ENCODE results near the gene MARCHF3.
"Not testable (repeated sequence)": the region's sequence is repeated elsewhere in the genome, so short reads cannot be mapped to it uniquely, and the experiment has no call there.

The MARCHF3 gene

GRCh38 chr5:126848253-126848652 is 182.1 kb downstream of the MARCHF3 start:
- Histone ChIP-seq H3K79me1 (ENCODE audit: low read length) (peaks cover 6% of the 10 kb centered on the region), H3K4ac (ENCODE audit: low read depth, low read length) (no peak overlapping the region), H3K56ac (ENCODE audit: low read length) (no peak overlapping the region), H3K23ac (ENCODE audit: low read length) (no peak overlapping the region), H2AK5ac (ENCODE audit: low read length) (no peak overlapping the region), H3K27ac (ENCODE audit: low read depth, low read length) (no peak overlapping the region), H3K18ac (ENCODE audit: low read length) (no peak overlapping the region), H3K4me1 (ENCODE audit: control insufficient read depth, low read depth, low read length) (peaks cover 15% of the 10 kb centered on the region), H3K9ac (ENCODE audit: low read length) (no peak overlapping the region), H3K4me2 (ENCODE audit: low read length) (no peak overlapping the region), H4K8ac (ENCODE audit: low read depth, low read length) (no peak overlapping the region), H4K5ac (ENCODE audit: low read length) (no peak overlapping the region), H3K4me3 (ENCODE audit: low read length) (no peak overlapping the region), H3K27me3 (ENCODE audit: insufficient read depth, low read length, poor library complexity) (no peaks in the 10 kb centered on the region), H3K36me3 (ENCODE audit: control insufficient read depth, insufficient read depth, low read length) (no peaks in the 10 kb centered on the region), H3K79me2 (ENCODE audit: control insufficient read depth, insufficient read depth, low read length) (peaks cover 3% of the 10 kb centered on the region), H2BK5ac (ENCODE audit: low read length) (no peak overlapping the region), H2BK15ac (replicated peaks; ENCODE audit: low read depth) (no peak overlapping the region), H2BK120ac (ENCODE audit: low read depth, low read length) (no peak overlapping the region)
- no peak for DNase-seq
- no CpG with 5 or more reads among the region's 8 CpGs for WGBS (ENCODE audit: extremely low coverage, insufficient coverage, low lambda C conversion rate)

- no peak for DNase-seq
- no peaks in the 10 kb centered on the region for H3K27me3 ChIP-seq (ENCODE audit: insufficient read depth, low read length, poor library complexity)
- peaks cover 6% of the 10 kb centered on the region for H3K79me1 ChIP-seq (ENCODE audit: low read length)
- H2BK15ac ChIP-seq (replicated peaks; ENCODE audit: low read depth) = no peak overlapping the region
- peak overlapping the region; percentile 68 for H3K56ac ChIP-seq (ENCODE audit: low read length)
- H3K4me3 ChIP-seq (ENCODE audit: low read length) = no peak overlapping the region
- no peak overlapping the region for H3K4ac ChIP-seq (ENCODE audit: low read depth, low read length)
- H3K27ac ChIP-seq (ENCODE audit: low read depth, low read length) = no peak overlapping the region
- H3K36me3 ChIP-seq (ENCODE audit: control insufficient read depth, insufficient read depth, low read length) = no peaks in the 10 kb centered on the region
- no peak overlapping the region for H3K4me2 ChIP-seq (ENCODE audit: low read length)
- H4K5ac ChIP-seq (ENCODE audit: low read length) = no peak overlapping the region
- no peak overlapping the region for H2BK120ac ChIP-seq (ENCODE audit: low read depth, low read length)
- no peak overlapping the region for H2BK5ac ChIP-seq (ENCODE audit: low read length)
- H3K23ac ChIP-seq (ENCODE audit: low read length) = peak overlapping the region; percentile 19
- peaks cover 3% of the 10 kb centered on the region for H3K79me2 ChIP-seq (ENCODE audit: control insufficient read depth, insufficient read depth, low read length)
- H3K4me1 ChIP-seq (ENCODE audit: control insufficient read depth, low read depth, low read length) = peaks cover 15% of the 10 kb centered on the region
- no CpG with 5 or more reads among the region's 3 CpGs for WGBS (ENCODE audit: extremely low coverage, insufficient coverage, low lambda C conversion rate)
- no peak overlapping the region for H3K9ac ChIP-seq (ENCODE audit: low read length)
- no peak overlapping the region for H4K8ac ChIP-seq (ENCODE audit: low read depth, low read length)
- H3K18ac ChIP-seq (ENCODE audit: low read length) = no peak overlapping the region
- H2AK5ac ChIP-seq (ENCODE audit: low read length) = no peak overlapping the region
These were observed 182.5 kb downstream of the MARCHF3 start for GRCh38 chr5:126847826-126848251.

- H3K4me2 ChIP-seq (ENCODE audit: low read length) = no peak overlapping the region
- H2AK5ac ChIP-seq (ENCODE audit: low read length) = no peak overlapping the region
- no peak overlapping the region for H3K9ac ChIP-seq (ENCODE audit: low read length)
- no peak overlapping the region for H3K27ac ChIP-seq (ENCODE audit: low read depth, low read length)
- H3K79me1 ChIP-seq (ENCODE audit: low read length) = peaks cover 6% of the 10 kb centered on the region
- WGBS (ENCODE audit: extremely low coverage, insufficient coverage, low lambda C conversion rate) = no CpG with 5 or more reads among the region's 4 CpGs
- H3K27me3 ChIP-seq (ENCODE audit: insufficient read depth, low read length, poor library complexity) = no peaks in the 10 kb centered on the region
- peaks cover 15% of the 10 kb centered on the region for H3K4me1 ChIP-seq (ENCODE audit: control insufficient read depth, low read depth, low read length)
- H2BK5ac ChIP-seq (ENCODE audit: low read length) = no peak overlapping the region
- H3K4ac ChIP-seq (ENCODE audit: low read depth, low read length) = no peak overlapping the region
- peak overlapping the region; percentile 19 for H3K23ac ChIP-seq (ENCODE audit: low read length)
- peaks cover 3% of the 10 kb centered on the region for H3K79me2 ChIP-seq (ENCODE audit: control insufficient read depth, insufficient read depth, low read length)
- no peak overlapping the region for H4K8ac ChIP-seq (ENCODE audit: low read depth, low read length)
- H3K36me3 ChIP-seq (ENCODE audit: control insufficient read depth, insufficient read depth, low read length) = no peaks in the 10 kb centered on the region
- H3K18ac ChIP-seq (ENCODE audit: low read length) = no peak overlapping the region
- DNase-seq = no peak
- no peak overlapping the region for H2BK15ac ChIP-seq (replicated peaks; ENCODE audit: low read depth)
- H4K5ac ChIP-seq (ENCODE audit: low read length) = no peak overlapping the region
- peak overlapping the region; percentile 68 for H3K56ac ChIP-seq (ENCODE audit: low read length)
- H3K4me3 ChIP-seq (ENCODE audit: low read length) = no peak overlapping the region
- H2BK120ac ChIP-seq (ENCODE audit: low read depth, low read length) = no peak overlapping the region
These were observed 182.9 kb downstream of the MARCHF3 start for GRCh38 chr5:126847456-126847820.

- Histone ChIP-seq H3K18ac (ENCODE audit: low read length) (no peak overlapping the region), H3K4me2 (ENCODE audit: low read length) (no peak overlapping the region), H3K4me1 (ENCODE audit: control insufficient read depth, low read depth, low read length) (peaks cover 15% of the 10 kb centered on the region), H3K4me3 (ENCODE audit: low read length) (no peak overlapping the region), H3K79me1 (ENCODE audit: low read length) (peaks cover 6% of the 10 kb centered on the region), H2AK5ac (ENCODE audit: low read length) (no peak overlapping the region), H3K27me3 (ENCODE audit: insufficient read depth, low read length, poor library complexity) (no peaks in the 10 kb centered on the region), H4K5ac (ENCODE audit: low read length) (no peak overlapping the region), H3K56ac (ENCODE audit: low read length) (no peak overlapping the region), H3K79me2 (ENCODE audit: control insufficient read depth, insufficient read depth, low read length) (peaks cover 3% of the 10 kb centered on the region), H2BK15ac (replicated peaks; ENCODE audit: low read depth) (no peak overlapping the region), H3K4ac (ENCODE audit: low read depth, low read length) (no peak overlapping the region), H2BK120ac (ENCODE audit: low read depth, low read length) (no peak overlapping the region), H3K36me3 (ENCODE audit: control insufficient read depth, insufficient read depth, low read length) (no peaks in the 10 kb centered on the region), H2BK5ac (ENCODE audit: low read length) (no peak overlapping the region), H3K23ac (ENCODE audit: low read length) (no peak overlapping the region), H4K8ac (ENCODE audit: low read depth, low read length) (no peak overlapping the region), H3K9ac (ENCODE audit: low read length) (peak overlapping the region; percentile 5), H3K27ac (ENCODE audit: low read depth, low read length) (no peak overlapping the region)
- peak; percentile 61 for DNase-seq
- WGBS (ENCODE audit: extremely low coverage, insufficient coverage, low lambda C conversion rate) = no CpG with 5 or more reads among the region's 5 CpGs
These were observed 183.5 kb downstream of the MARCHF3 start for GRCh38 chr5:126846744-126847455.

- Histone ChIP-seq H3K4me2 (ENCODE audit: low read length) (no peak overlapping the region), H3K18ac (ENCODE audit: low read length) (no peak overlapping the region), H3K56ac (ENCODE audit: low read length) (no peak overlapping the region), H2BK5ac (ENCODE audit: low read length) (no peak overlapping the region), H3K36me3 (ENCODE audit: control insufficient read depth, insufficient read depth, low read length) (no peaks in the 10 kb centered on the region), H3K4me3 (ENCODE audit: low read length) (no peak overlapping the region), H4K8ac (ENCODE audit: low read depth, low read length) (no peak overlapping the region), H3K9ac (ENCODE audit: low read length) (peak overlapping the region; percentile 5), H3K79me2 (ENCODE audit: control insufficient read depth, insufficient read depth, low read length) (peaks cover 3% of the 10 kb centered on the region), H2BK120ac (ENCODE audit: low read depth, low read length) (no peak overlapping the region), H3K79me1 (ENCODE audit: low read length) (peaks cover 6% of the 10 kb centered on the region), H4K5ac (ENCODE audit: low read length) (no peak overlapping the region), H3K23ac (ENCODE audit: low read length) (no peak overlapping the region), H2BK15ac (replicated peaks; ENCODE audit: low read depth) (no peak overlapping the region), H3K27me3 (ENCODE audit: insufficient read depth, low read length, poor library complexity) (no peaks in the 10 kb centered on the region), H3K4me1 (ENCODE audit: control insufficient read depth, low read depth, low read length) (peaks cover 15% of the 10 kb centered on the region), H2AK5ac (ENCODE audit: low read length) (no peak overlapping the region), H3K27ac (ENCODE audit: low read depth, low read length) (no peak overlapping the region), H3K4ac (ENCODE audit: low read depth, low read length) (no peak overlapping the region)
- DNase-seq = no peak
These were observed 184.0 kb downstream of the MARCHF3 start for GRCh38 chr5:126846344-126846743.

GRCh38 chr5:126845470-126846070 is 184.8 kb downstream of the MARCHF3 start:
- WGBS (ENCODE audit: extremely low coverage, insufficient coverage, low lambda C conversion rate) = no CpG with 5 or more reads among the region's 14 CpGs
- H3K79me2 ChIP-seq (ENCODE audit: control insufficient read depth, insufficient read depth, low read length); H3K36me3 ChIP-seq (ENCODE audit: control insufficient read depth, insufficient read depth, low read length); H3K27me3 ChIP-seq (ENCODE audit: insufficient read depth, low read length, poor library complexity); H3K23ac ChIP-seq (ENCODE audit: low read length); H3K79me1 ChIP-seq (ENCODE audit: low read length); H3K4ac ChIP-seq (ENCODE audit: low read depth, low read length); H3K4me2 ChIP-seq (ENCODE audit: low read length); H3K18ac ChIP-seq (ENCODE audit: low read length); H4K8ac ChIP-seq (ENCODE audit: low read depth, low read length); H3K4me3 ChIP-seq (ENCODE audit: low read length); H2AK5ac ChIP-seq (ENCODE audit: low read length); H2BK5ac ChIP-seq (ENCODE audit: low read length); H2BK120ac ChIP-seq (ENCODE audit: low read depth, low read length); H2BK15ac ChIP-seq (replicated peaks; ENCODE audit: low read depth); H4K5ac ChIP-seq (ENCODE audit: low read length): not testable (repeated sequence)
- peaks cover 15% of the 10 kb centered on the region for H3K4me1 ChIP-seq (ENCODE audit: control insufficient read depth, low read depth, low read length)
- peak; percentile 77 for DNase-seq
- peak overlapping the region; percentile 66 for H3K27ac ChIP-seq (ENCODE audit: low read depth, low read length)
- peak overlapping the region; percentile 8 for H3K9ac ChIP-seq (ENCODE audit: low read length)
- peak overlapping the region; percentile 73 for H3K56ac ChIP-seq (ENCODE audit: low read length)

Measured in mesendoderm (in vitro differentiated cells).